Fibroblast of the aortic adventitia (primary cell): Measurements from ENCODE around the gene PLEKHM1. TPM values are rescaled to one million over a fixed set of nuclear protein-coding genes. Genes with fewer than 3 reads are reported as not detected.
"Not testable (repeated sequence)": the region's sequence is repeated elsewhere in the genome, so short reads cannot be mapped to it uniquely, and the experiment has no call there.

ENCODE experiments used
- DNase-seq: peaks from one replicate; pipeline ENCODE4 v3.0.0-alpha.2; 2010; ENCODE audit warnings: low read depth
- H3K4me3 ChIP-seq: 2 replicates; pipeline ENCODE4 v1.5.1; 2011; ENCODE audit warnings: low read depth, mild to moderate bottlenecking, control low read depth, low read length, moderate library complexity
- total RNA-seq: library from RNA; depleted of rRNA; stranded (reverse); fragments of >200 nt; gene quantifications from 2 replicates; pipeline ENCODE4 v1.2.3, GENCODE V29; 2012; ENCODE audit warnings: low replicate concordance

The PLEKHM1 gene
- 27.6 and 33.5 TPM in 2 replicates for total RNA-seq

DNA sequence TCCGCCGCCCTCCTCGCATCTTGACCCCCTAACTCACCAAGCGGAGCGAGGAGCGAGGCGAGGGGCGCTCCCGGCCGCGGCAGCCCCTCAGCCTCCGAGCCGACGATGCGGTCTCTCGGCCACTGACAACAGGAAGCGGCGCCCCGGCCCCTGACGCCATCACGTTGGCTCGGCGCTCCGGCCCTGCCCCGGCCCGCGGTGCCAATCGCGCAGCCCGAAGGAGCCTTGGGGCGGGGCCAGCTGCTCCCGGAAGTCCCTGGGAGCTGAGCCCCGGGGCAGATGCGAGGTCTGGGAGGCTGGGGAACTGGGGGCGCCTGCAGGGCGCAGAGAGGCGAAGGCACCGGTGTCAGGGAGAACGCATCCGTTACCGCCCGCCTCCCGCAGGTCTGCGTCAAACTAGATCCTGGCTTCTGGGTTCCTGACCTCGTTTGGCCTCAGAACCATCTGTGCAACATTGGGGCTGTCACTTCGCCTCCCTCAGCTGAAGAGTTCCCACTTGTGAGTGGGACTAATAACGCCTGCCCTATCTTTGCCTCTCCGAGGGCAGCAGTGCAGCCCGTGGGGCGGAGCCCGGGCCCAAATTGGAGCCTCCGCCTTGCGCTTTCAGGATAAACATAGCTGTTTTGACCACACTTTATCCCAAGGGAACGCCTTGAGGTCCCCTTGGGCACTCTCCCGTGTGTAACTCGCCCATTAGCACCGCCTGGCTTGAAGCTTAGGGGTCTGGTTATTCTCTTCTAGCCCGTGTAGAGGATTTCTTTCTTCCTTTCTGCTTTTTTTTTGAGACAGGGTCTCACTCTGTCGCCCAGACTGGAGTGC is at the start of gene PLEKHM1:
TSS of gene PLEKHM1 (minus strand) at position 107 of the 819 bp plus-strand sequence. CDS start 8,237 bp downstream, outside the sequence.
- DNase-seq: peak; percentile 66
- H3K4me3 ChIP-seq: peak within 1 kb of the TSS; percentile 68

DNA sequence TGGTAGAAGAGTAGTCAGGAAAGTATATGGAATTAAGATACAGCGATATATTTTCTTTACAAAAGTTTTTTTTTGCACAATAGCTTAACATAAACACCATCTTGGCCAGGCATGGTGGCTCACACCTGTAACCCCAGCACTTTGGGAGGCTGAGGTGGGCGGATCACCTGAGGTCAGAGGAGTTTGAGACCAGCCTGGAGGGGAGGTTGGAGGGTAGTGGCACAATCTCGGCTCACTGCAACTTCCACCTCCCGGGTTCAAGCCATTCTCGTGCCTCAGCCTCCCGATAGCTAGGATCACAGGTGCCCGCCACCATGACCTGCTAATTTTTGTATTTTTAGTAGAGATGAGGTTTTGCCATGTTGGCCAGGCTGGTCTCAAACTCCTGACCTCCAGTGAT is 47.6 kb upstream of the PLEKHM1 start:
- not testable (repeated sequence) for H3K4me3 ChIP-seq, DNase-seq

DNA sequence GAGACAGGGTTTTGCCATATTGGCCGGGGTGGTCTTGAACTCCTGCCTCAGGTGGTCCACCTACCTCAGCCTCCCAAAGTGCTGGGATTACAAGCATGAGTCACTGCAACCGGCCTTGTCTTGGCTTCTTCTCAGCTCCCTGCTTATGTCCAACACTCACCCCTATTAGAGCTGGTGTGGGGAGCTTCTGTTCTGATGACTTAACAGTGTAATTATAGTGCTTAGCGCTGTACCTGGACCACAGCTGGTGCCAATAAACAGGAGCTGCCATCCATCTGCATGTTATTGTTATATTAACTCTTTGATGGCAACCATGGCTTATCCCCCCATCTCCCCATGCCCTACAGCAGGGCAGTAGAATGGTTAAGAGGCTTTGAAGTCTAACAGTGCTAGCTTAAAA is 15.6 kb upstream of the PLEKHM1 start:
- not testable (repeated sequence) for DNase-seq, H3K4me3 ChIP-seq

DNA sequence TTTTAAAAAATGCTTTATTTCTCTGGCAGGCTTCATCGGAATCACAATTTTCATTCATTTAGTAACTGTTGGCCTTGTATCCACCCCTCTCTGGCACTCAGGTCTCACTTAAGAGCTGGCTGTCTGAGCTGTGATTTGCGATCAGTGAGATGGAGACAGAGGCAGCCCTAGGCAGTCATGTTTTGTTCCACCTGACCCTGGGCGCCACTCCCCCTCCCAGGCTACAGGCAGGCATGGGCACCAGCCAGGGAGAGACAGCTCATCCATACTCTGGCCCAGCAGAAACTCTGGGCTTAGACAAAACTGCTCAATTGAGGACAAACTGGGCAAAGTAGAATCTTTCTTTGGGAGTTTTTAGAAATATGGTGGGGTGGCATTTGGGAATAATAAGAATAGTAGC is 14.7 kb upstream of the PLEKHM1 start:
- DNase-seq, H3K4me3 ChIP-seq: not testable (repeated sequence)

DNA sequence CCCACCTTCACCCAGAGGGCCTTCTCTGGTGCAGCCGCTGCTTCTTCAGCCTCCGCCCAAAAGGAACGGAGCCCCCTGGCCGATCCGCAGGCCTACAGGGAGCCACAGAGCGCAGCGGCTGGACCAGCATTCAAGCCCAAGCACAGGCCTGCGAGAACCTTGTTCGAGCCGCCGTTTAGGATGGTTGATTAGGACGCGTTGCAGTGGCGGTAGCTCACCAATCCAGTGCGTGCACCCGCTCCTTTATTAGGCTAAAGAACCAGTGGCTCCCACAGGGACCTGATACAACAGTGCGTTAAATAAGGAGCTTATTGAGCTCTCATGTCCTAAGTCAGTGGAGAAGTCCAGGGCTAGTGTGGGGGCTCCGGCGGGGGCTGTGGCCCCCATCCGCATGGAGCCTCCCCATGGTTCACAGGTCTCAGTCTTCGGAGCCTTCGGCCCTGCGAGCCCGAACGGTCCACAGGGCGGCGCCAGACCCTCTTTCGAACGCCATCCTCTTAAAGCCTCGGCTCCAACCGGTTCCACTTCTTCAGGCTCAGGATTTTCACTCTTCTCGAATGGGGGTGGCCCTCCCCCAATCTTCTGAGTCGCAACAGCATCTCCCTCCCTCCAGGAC is 10.7 kb upstream of the PLEKHM1 start:
- DNase-seq, H3K4me3 ChIP-seq: not testable (repeated sequence)

DNA sequence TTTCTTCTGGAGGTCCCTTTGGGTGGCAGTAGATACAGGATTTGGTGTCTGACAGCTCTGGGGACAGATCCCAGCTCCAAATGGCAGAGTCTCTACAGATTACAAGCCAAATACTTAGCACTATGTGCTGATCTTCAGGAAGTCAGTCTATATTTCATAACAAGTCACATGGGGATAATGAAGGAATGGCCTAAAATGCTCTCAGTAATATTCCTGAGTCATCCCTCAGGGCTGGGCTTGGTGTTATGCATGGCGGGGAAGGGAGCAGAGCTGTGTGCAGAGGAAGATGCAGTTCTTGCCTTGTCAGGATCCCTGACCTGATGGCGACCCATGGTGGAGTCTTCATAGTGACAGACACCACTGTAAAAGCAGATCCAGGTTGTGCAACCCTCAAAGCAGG is 10.0 kb upstream of the PLEKHM1 start:
- H3K4me3 ChIP-seq, DNase-seq: not testable (repeated sequence)

DNA sequence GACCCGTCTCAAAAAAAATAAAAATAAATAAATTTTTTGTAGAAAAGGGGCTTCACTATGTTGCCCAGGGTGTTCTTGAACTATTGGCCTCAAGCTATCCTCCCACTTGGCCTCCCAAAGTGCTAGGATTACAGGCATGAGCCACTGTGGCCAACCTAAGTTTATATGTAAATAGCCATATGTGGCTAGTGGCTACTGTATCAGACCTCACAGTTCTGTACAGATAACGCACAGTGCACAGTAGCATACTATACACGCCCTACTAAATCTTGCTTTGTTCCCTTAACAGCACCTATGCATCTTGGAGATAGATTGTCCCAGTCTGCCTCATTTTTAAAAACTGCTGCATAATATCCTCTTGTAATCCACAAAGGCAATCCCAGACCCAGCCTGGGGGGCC is 8.7 kb upstream of the PLEKHM1 start:
- DNase-seq: not testable (repeated sequence)

DNA sequence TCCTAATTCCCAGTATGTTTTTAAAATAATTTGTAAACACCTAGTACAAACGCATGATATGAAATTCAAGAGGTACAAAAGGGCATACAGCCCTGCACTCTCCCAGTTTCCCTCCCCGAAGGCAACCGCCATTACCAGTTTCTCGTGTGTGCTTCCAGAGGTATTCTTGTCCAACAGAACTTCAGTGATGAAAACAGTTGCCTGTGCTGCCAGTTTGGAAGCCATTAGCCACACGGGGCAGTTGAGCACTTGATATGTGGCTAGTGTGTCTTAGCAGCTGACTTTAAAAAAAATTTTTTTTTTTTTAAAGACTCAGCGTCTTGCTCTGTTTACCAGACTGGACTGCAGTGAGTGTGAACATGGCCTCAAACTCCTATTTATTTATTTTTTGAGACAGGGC is 7.9 kb upstream of the PLEKHM1 start:
- DNase-seq, H3K4me3 ChIP-seq: not testable (repeated sequence)

More for the DNA sequence above, 8.7 kb upstream of the PLEKHM1 start:
- H3K4me3 ChIP-seq: not testable (repeated sequence)

DNA sequence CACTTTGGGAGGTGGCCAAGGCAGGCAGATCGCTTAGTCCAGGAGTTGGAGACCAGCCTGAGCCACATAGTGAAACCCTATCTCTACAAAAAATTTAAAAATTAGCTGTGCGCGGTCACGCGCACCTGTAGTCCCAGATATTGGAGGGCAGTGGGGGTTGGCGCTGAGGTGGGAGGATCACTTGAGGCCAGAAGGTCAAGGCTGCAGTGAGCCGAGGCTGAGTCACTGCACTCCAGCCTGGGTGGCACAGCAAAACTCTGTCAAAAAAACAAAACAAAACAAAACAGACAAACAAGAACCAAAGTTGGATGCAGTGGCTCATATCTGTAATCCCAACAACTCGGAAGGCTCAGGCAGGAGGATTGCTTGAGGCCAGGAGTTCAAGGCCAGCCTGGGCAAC is 6.9 kb upstream of the PLEKHM1 start:
- DNase-seq, H3K4me3 ChIP-seq: not testable (repeated sequence)

DNA sequence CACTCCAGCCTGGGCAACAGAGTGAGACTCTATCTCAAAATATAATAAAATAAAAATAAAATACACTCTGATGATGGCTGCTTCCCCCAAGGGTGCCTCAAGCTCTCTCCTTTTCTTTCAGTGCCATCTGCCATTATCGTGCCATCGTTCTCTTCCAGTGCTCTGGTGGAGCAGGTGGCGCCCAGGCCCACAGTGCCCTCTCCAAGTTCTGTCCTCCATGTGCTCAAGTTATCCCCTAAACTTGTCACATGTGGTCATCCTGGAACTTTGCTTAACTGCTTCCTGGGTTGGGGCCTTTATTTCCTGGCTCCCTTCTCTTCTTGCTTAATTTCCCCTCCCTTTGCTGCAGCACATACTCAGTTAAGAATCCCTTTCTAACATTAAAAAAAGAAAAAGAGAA is 6.0 kb upstream of the PLEKHM1 start:
- H3K4me3 ChIP-seq, DNase-seq: not testable (repeated sequence)

DNA sequence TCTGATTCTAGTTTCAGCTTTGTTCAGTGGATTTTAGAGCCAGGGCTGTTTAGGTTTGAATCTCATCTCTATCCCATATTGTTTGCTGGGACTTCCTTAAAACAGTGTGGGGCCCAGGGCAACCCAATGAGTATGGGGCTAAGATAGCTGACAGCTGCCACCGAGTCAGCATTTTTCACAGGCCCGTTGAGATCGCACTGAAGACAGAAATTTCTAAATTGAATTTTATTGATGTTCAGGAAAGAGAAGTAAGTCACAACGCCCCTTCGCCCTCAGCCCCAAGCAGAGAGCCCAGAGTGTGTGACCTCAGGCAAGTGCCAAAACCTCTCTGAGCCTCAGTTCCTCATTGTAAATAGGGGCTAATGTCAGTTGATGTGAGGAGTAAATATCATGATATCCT is 4.0 kb upstream of the PLEKHM1 start:
- DNase-seq, H3K4me3 ChIP-seq: not testable (repeated sequence)

DNA sequence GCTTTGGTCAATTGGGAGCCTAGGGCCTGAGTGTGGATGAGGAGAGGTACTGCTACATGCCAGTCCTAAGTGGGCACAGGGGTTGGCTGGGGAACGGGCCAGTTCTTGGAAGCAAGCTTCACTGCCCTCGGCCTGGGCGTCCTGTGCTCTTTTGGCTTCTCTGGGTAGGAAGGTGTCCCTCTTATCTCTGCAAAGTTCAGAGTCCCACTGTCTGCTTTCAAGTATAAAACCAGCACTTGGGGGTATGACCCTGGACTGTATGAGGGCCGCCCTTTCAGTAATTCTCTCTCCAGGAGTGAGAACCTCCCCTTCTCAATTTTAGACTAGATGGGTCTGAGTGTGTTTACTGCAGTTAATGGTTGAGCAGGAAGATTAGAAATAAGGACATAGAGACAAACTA is 1.6 kb upstream of the PLEKHM1 start:
- not testable (repeated sequence) for DNase-seq, H3K4me3 ChIP-seq

DNA sequence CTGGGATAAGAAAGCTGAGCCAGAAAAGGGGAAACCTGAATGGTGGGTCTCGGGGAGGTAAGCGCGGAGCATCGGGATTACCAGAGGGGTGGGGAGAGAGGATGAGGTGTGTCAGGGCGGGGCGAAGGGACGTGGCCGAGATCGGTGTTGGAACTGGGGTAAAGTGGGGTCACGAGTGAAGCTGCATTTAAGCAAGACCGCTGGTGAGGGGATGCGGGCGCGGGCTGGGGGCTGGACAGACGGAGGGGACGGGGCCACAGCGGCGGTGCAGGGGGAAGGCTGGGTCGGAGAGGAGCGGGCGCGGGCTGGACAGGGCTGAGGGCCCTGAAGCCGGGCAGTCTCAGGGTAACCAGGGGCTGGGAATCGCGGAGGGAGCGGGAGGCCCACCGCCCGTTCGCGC is 323 bp downstream of the PLEKHM1 start:
- H3K4me3 ChIP-seq: peak overlapping the region; percentile 68
- peak; percentile 11 for DNase-seq

DNA sequence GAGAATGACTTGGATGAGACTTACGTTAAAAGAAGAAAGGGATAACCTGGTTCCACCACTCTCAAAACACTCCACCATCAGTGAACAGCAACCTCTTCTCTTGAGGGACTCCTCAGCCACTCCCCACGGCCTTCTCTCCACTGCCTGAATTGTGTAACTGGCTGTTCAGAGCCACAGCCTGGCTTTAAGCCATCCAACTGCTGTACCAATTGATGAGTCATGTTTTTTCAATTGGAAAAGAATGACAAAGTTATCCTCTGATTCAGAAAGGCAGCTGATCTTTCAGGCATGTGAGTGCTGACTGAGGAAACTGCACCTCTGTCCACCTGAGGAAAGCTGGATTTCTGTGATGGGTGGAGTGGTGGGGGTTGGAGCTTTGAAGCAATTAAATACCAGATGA is 2.8 kb downstream of the PLEKHM1 start:
- H3K4me3 ChIP-seq: not testable (repeated sequence)
- DNase-seq: peak; percentile 90

DNA sequence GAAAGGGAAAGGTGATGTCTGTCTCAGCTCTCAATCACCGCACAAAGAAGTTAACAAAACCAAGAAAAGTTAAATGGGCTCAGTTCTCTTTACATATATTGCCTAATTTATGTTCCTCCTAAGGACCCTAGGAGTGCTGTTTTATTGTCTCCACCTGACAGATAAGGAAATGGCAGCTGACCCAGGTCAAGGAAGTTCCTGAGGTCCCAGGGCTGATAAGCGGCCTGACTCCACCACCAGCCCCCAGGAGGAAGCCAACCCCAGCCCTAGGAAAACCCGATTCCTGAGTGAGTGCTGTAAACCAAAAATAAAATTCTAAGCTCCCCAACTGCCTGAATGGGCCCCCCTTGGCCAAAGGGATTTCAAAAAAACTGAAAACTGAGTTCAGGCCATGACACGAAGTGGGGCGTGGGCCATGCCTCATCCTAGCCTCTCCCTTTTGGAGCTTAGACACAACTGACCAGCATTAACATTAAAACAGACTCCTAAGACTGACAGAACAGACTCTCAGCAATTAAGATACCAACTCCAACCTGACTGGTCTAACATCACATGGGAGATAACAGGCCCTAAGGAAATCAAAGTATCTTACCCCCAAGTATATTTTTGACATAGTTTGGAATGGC is 6.8 kb downstream of the PLEKHM1 start:
- DNase-seq, H3K4me3 ChIP-seq: not testable (repeated sequence)

DNA sequence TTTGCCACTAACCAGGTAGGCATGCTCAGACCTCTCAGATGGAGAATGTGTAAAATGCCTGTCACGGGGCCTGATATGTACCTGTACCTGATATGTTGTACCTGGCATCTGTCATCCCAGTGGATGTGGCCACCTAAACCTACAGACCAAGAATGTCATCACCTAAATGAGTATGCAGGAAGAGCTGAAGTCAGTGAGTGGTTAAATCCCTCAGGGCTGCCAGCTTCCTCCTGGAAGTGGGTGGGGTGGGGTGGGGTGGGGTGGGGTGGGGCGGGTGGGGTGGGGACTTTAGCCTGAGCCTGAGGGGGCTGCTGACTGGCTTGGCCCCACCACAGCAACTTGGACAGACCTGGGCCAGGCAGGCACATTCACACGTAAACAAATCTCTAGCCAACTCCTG is 7.3 kb downstream of the PLEKHM1 start:
- not testable (repeated sequence) for DNase-seq, H3K4me3 ChIP-seq

DNA sequence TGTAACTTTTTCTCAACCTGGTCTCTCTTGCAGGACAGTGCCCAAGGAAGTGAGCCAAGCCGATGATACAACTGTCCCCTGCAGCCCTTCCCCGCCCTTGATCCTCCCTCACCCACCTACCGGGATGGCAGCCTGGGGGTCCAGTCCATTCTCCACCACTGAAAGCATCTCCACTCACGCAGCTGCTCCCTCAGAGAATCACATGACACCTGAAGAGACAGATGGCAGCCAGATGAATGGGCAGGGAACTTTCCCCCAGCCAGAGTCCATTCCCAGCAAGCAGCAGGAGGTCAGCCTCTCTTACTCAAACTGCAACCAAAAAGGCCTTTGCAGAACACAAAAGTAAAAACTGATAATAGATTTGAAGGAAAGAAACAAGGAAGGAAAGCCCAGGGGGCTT is 8.2 kb downstream of the PLEKHM1 start:
- H3K4me3 ChIP-seq, DNase-seq: not testable (repeated sequence)

DNA sequence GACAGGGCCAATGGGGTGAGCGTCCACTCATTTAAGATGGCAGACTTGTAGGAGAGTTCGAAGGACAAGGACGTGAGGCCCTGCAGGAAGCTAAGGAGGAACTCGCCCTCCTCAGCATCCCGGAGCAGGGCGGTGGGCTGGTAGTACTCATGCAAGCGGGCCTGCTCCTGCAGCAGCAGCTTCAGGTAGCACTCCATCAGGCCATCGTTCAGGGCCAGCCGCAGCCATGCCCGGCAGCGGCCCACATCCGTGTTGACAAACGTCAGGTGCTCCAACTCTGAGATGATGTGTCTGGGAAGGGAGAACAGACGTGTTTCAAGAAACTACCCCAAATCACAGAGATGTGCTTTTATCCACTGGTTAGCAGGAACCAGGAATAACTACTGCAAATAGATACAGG is 15.1 kb downstream of the PLEKHM1 start:
- not testable (repeated sequence) for DNase-seq, H3K4me3 ChIP-seq

DNA sequence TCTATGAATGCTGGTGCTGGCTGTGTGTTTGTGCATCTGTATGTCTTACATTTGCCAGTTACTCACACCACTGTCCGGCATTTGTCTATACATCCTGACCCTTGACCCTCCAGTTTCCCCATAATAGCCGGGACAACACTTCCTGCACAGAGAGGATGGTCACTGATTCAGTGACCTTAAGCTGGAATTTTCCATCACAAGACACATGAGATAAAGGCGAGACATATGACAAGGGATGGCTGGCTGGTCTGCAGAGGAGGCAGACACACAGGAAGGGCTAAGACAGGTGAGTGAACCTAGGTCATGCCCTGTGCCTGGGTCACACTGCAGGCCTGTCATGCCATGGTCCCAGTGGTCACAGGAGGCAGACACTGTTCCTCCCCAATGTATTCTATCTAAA is 18.3 kb downstream of the PLEKHM1 start:
- H3K4me3 ChIP-seq, DNase-seq: not testable (repeated sequence)

DNA sequence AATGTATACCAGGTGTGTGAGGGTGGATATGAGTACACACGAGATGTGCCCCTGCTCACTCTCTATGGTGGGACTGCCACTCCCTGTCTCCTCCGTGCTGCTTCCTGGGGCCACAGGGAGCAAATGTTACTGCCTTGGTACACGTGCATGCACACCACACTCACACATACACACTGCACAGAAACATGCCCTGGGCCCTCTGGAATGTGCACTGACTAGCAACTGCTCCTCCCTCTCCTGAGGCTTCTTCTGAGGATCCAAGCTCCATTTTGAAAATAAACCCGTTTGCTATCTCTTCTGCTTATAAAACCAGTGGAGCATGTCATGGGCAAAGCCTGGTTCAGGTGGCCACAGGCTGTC is 21.3 kb downstream of the PLEKHM1 start:
- not testable (repeated sequence) for H3K4me3 ChIP-seq, DNase-seq
